ENCODE results near the gene NEURL2.

- TF ChIP-seq CTCF (conservative IDR thresholded peaks at IDR 0.05; ENCODE audit: low read depth, low read length) (no peak), EZH2 (IDR thresholded peaks at IDR 0.05; ENCODE audit: low read length, unreplicated experiment) (no peak), EZH2phosphoT487 (IDR thresholded peaks at IDR 0.05; ENCODE audit: borderline replicate concordance, low read length) (no peak)
Measured at GRCh38 chr20:45909336-45909808, 18.4 kb upstream of the NEURL2 start.
